HepG2 (cell line): ENCODE data around the gene C4orf36. TPM values are rescaled to one million over a fixed set of nuclear protein-coding genes. Genes with fewer than 3 reads are reported as not detected.

Source experiments
- ATF6 ChIP-seq: sonication (generic); formaldehyde crosslinking; conservative IDR thresholded peaks from 2 replicates; pipeline ENCODE4 v1.4.0; 2020; ENCODE audit warnings: missing genetic modification reagents
- BATF2 ChIP-seq: sonication (generic); formaldehyde crosslinking; IDR thresholded peaks from 2 replicates; pipeline ENCODE4 v1.8.0; 2022; ENCODE audit warnings: mild to moderate bottlenecking, missing genetic modification reagents, moderate library complexity
- CCAR2 ChIP-seq: fragments of 200-400 bp; formaldehyde crosslinking; optimal IDR thresholded peaks from 2 replicates; pipeline ENCODE3; 2018; ENCODE audit warnings: low read depth, mild to moderate bottlenecking, low read length, moderate library complexity
- E2F5 ChIP-seq: sonication (generic); formaldehyde crosslinking; conservative IDR thresholded peaks from 2 replicates; pipeline ENCODE4 v1.4.0; 2020; ENCODE audit warnings: missing genetic modification reagents
- ELF1 ChIP-seq: sonication (generic); formaldehyde crosslinking; IDR thresholded peaks from 2 replicates; pipeline ENCODE4 v1.4.0; 2020; ENCODE audit warnings: missing genetic modification reagents
- ESRRA ChIP-seq: sonication (generic); formaldehyde crosslinking; IDR thresholded peaks from 2 replicates; pipeline ENCODE4 v1.5.1; 2020; ENCODE audit warnings: mild to moderate bottlenecking, low read depth, missing genetic modification reagents
- FOXK1 ChIP-seq: sonication (generic); formaldehyde crosslinking; IDR thresholded peaks from 2 replicates; pipeline ENCODE4 v1.4.0; 2020; ENCODE audit warnings: low read depth, missing genetic modification reagents, borderline replicate concordance
- HOXA9 ChIP-seq: sonication (generic); formaldehyde crosslinking; IDR thresholded peaks from 2 replicates; pipeline ENCODE4 v1.8.1; 2022; ENCODE audit warnings: missing genetic modification reagents, mild to moderate bottlenecking, moderate library complexity, borderline replicate concordance
- KDM5A ChIP-seq: fragments of 200-600 bp; sonication (generic); IDR thresholded peaks from 2 replicates; pipeline ENCODE4 v1.7.0; 2018; ENCODE audit warnings: antibody characterized with exemption, mild to moderate bottlenecking, low read length, borderline replicate concordance
- MEIS2 ChIP-seq: sonication (generic); formaldehyde crosslinking; IDR thresholded peaks from 2 replicates; pipeline ENCODE4 v1.9.0; 2021; ENCODE audit warnings: mild to moderate bottlenecking, missing genetic modification reagents
- MNT ChIP-seq: fragments of 450-650 bp; IDR thresholded peaks from 2 replicates; pipeline ENCODE4 v1.6.1; 2016
- NKX3-1 ChIP-seq: sonication (generic); formaldehyde crosslinking; IDR thresholded peaks from 2 replicates; pipeline ENCODE4 v1.5.0; 2020; ENCODE audit warnings: missing genetic modification reagents
- NONO ChIP-seq, 2 experiments: fragments of 450-650 bp in 1 of 2; sonication (generic) in 1 of 2; formaldehyde crosslinking in 1 of 2; IDR thresholded peaks in 1 of 2; conservative IDR thresholded peaks in 1 of 2; 2 replicates each; pipeline versions ENCODE4 v1.6.1 to v1.8.0; 2017 to 2022; ENCODE audit warnings: mild to moderate bottlenecking in 1 of 2, missing genetic modification reagents in 1 of 2, moderate library complexity in 1 of 2
- PBX3 ChIP-seq: sonication (generic); formaldehyde crosslinking; IDR thresholded peaks from 2 replicates; pipeline ENCODE4 v1.8.1; 2023; ENCODE audit warnings: missing genetic modification reagents, inconsistent platforms, borderline replicate concordance
- TOE1 ChIP-seq: sonication (generic); formaldehyde crosslinking; IDR thresholded peaks from 2 replicates; pipeline ENCODE4 v1.4.0; 2020; ENCODE audit warnings: mild to moderate bottlenecking, missing genetic modification reagents
- ZNF253 ChIP-seq: sonication (generic); formaldehyde crosslinking; IDR thresholded peaks from 2 replicates; pipeline ENCODE4 v1.8.0; 2022; ENCODE audit warnings: mild to moderate bottlenecking, missing genetic modification reagents, borderline replicate concordance
- ZNF317 ChIP-seq: sonication (generic); formaldehyde crosslinking; IDR thresholded peaks from 2 replicates; pipeline ENCODE4 v1.5.0; 2020; ENCODE audit warnings: mild to moderate bottlenecking, missing genetic modification reagents
- ZNF432 ChIP-seq: sonication (generic); formaldehyde crosslinking; IDR thresholded peaks from 2 replicates; pipeline ENCODE4 v1.5.0; 2020; ENCODE audit warnings: missing genetic modification reagents, mild to moderate bottlenecking, borderline replicate concordance
- ZNF747 ChIP-seq: sonication (generic); formaldehyde crosslinking; IDR thresholded peaks from 2 replicates; pipeline ENCODE4 v1.8.1; 2023; ENCODE audit warnings: missing genetic modification reagents, mild to moderate bottlenecking, borderline replicate concordance
- ZNF782 ChIP-seq: sonication (generic); formaldehyde crosslinking; IDR thresholded peaks from 2 replicates; pipeline ENCODE4 v1.4.0; 2020; ENCODE audit warnings: missing genetic modification reagents, mild to moderate bottlenecking, borderline replicate concordance
- ZNF839 ChIP-seq: sonication (generic); formaldehyde crosslinking; IDR thresholded peaks from 2 replicates; pipeline ENCODE4 v1.4.0; 2020; ENCODE audit warnings: missing genetic modification reagents, mild to moderate bottlenecking, borderline replicate concordance
- polyA plus RNA-seq, 8 experiments: library from polyadenylated mRNA; depleted of rRNA in 3 of 8; stranded (reverse) in 7 of 8; unstranded in 1 of 8; fragments of >200 nt; fragmentation: Illumina TruSeq in 4 of 8; extraction: Trizol in 4 of 8; gene quantifications; 2 replicates each; pipeline versions ENCODE4 v1.2.1 to v1.2.3, GENCODE V29; 2011 to 2016; ENCODE audit warnings: low read depth in 4 of 8, missing spikeins in 1 of 8, mixed read lengths in 1 of 8; ENCODE audit not compliant: insufficient read depth in 1 of 8
- total RNA-seq, 5 experiments: library from RNA; depleted of rRNA; stranded (reverse); fragments of >200 nt; fragmentation: Illumina TruSeq; extraction: Trizol; gene quantifications; 2 replicates each; pipeline ENCODE4 v1.2.3, GENCODE V29; 2016; ENCODE audit warnings: low read depth in 1 of 5

The C4orf36 gene
- total and polyA plus RNA-seq, 2 of the 13 experiments (the other 11 are each of a cell fraction or from before 2014, with no cell fraction given), result 0.63 TPM; not detected in 1

- TF ChIP-seq BATF2 (CRISPR knock-in tag) (no peak), NKX3-1 (CRISPR knock-in tag) (0 out of 2 replicates have a peak, but pooled peaks have one; percentile 20), PBX3 (CRISPR knock-in tag) (no peak), MEIS2 (CRISPR knock-in tag) (no peak), ZNF432 (CRISPR knock-in tag) (no peak), MNT (no peak), CCAR2 (no peak), ATF6 (CRISPR knock-in tag) (no peak), ELF1 (CRISPR knock-in tag) (no peak), TOE1 (CRISPR knock-in tag) (no peak), NONO (IDR thresholded peaks at IDR 0.05) (no peak), NONO (CRISPR knock-in tag; conservative IDR thresholded peaks at IDR 0.05) (no peak), ZNF317 (CRISPR knock-in tag) (no peak), ZNF747 (CRISPR knock-in tag) (no peak), E2F5 (CRISPR knock-in tag) (no peak), ZNF782 (no peak), ZNF839 (CRISPR knock-in tag) (no peak), ESRRA (no peak), HOXA9 (CRISPR knock-in tag) (no peak), ZNF253 (CRISPR knock-in tag) (no peak), KDM5A (peak; percentile 73; the same call in 1 of the 2 replicates), FOXK1 (CRISPR knock-in tag) (0 out of 2 replicates have a peak, but pooled peaks have one; percentile 5)
These were observed 42.0 kb upstream of the C4orf36 start (continued) for GRCh38 chr4:86934147-86934770.
